ENCODE data around the gene H19.

Gene H19

DNA sequence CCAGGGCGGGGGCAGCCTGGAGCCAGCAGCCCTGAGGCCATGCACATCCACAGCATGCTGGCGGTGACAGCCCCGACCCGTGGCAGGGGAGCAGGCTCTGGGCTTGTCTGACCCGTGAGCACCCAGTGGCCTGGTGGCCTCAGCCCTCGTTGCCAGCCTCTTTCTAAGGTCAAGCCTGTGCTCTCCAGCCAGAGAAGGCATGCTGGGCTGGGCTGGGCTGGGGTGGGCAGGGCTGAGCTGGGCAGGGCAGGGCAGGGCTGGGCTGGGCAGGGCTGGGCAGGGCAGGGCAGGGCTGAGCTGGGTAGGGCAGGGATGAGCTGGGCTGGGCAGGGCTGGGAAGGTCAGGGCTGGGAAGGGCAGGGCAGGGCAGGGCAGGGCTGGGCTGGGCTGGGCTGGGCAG lies 10.6 kb downstream of the H19 start:
- no peak for DNase-seq
- intact Hi-C loops (cut with DNase I), result no loop called here

DNA sequence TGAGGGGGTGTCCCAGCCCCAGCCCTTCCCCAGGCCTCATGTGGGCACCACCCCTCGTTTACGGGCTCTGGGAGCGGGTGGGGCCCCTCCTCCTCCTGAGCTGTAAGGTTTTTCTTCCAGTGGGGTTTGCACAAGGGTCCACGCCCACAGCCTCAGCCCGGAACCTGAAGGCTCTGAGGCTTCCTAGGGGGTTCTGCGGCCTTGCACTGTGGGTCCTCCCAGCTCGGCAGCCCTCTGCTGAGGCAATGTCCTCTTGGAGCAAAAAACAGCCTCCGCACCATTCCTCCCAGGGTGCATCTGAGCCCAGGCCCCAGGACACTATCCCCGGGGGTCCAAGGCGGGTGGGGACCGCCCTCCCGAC lies 14.1 kb downstream of the H19 start:
- peak in 3 of 10 donors; percentile 12 to 57 (median 22) for DNase-seq
- intact Hi-C loops (cut with DNase I), result no loop called here

DNA sequence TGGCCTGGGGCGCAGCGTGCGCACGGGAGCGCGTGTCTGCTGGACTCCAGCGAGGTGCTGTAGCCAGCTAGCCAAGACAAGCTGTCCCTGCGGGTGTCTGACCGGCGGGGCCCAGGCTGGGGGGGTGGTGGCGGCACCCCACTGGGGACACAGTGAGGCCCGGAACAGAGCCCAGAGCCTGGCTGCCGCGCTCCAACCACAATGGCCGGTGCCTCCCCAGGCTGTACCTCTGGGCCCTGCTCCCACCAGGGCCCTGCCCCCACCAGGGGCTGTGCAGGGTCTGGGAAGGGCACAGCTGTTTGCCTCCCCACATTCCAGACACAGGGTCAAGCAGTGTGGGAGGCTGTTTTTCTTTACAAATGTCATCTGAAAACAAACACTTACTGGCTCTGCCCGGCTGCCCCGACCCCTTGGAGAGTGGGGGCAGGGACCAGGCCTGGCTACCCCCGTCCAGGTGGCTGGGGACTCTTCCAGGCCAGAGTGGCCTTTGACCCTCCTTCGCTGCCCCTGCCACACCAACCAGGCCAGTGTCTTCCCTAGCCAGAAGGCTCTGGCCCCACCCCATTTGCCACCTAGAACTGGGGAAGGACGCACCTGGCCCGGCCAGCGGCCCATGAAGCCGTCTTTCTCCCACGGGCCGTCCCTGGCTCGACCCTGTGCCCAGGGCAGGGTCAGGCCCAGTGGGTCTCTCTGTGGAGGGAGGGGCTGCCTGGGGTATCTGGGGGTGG lies 14.6 kb downstream of the H19 start:
- no peak for DNase-seq
- intact Hi-C loops (cut with DNase I), result no loop called here

DNA sequence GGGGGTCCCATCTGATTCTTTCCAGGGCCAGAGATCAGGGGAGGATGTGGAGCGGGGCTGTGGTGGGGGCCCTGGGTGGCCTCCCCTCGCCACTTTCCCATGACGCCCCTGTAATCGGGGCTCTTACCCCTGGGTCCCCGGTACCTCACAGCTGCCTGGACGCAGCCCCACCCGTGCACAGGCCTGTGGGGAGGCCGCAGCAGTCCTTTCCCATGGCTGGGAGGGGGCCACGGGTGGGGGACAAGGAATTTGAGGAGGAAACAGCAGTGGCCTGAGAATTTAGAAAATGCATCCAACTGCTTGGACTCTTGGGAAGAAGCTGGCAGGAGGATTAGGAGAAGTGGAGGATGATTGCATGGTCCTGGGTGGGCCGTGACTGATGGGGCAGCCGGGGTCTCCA lies 18.0 kb downstream of the H19 start:
- peak in 1 of 10 donors; percentile 16 for DNase-seq
- intact Hi-C loops (cut with DNase I), result no loop called here

DNA sequence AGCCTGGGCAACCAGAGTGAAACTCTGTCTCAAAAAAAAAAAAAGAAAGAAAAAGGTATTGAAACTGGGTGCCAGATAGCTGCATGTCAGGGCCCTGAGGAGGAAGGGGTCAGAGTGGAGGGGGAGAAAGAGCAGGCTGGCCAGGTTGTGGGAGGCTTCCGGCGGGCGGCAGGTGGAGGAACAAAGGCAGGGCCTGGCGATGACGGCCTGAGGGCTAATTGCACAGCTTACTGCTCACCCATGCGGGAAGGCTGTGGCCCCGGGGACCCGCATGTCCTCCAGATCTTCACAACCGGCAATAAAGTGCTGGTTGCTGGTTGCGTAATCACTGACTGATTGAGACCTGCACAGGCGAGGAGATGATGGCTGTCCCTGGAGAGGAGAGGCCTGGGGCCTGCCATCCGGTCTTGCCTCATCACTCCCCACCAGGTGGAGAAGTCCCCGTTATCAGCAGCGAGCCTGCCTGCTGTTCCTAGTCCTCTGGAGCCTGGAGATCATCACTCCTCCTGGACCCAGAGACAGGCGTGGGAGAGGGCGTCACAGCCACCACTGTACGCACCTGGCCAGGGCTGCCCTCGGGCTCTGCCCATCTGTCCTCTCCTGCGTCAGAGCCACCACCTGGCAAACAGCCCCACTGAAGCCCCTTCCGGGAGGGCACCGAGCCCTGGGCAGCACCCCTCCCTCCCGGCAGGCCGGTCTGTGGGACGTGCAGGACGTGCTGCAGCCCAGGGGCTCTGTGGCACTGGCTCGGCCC lies 18.7 kb downstream of the H19 start:
- intact Hi-C loops (cut with DNase I), result no loop called here
- DNase-seq, result peak in 1 of 10 donors; percentile 16

DNA sequence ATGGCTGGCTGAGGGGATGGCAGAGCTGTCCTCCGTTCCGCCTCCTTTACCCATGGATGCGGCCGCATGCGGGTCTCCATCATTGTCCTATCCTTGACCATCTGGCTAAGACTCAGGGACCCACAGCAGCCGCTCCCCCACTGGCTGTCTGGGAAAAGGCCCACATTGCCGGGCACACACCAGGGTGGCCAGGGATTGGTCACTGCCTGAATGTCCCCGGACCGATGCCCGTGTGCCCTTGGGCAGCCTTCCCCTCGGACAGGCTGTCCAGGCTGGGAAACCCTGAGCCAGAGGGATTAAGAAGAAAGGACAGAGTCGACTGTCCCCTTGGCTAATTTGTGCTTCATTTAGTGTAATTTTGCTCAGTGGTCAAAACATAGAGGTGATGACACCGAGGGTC lies 22.5 kb downstream of the H19 start:
- intact Hi-C loops (cut with DNase I), result no loop called here
- no peak for DNase-seq

DNA sequence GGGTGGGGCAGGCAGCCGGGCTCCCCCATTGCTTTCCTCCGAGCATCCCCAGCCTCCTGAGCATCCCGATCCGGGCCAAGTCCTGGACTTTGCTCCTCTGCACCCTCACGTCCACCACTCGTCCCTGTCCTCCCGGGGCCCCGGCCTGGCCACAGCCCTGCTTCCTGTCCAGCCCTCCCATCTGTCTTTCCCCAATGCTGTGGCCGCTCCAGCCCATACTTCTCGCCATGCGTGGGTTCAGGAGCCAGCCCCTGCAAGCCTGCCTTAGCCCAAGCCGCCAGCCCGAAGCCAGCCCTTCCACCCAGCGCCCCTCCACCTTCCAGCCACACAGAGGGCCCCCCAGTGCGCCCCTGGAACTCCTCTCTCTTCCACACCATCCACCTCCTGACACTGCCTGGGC lies 26.7 kb downstream of the H19 start:
- DNase-seq, result peak in 3 of 10 donors; percentile 48 to 58 (median 52)
- intact Hi-C loops (cut with DNase I), result no loop called here

DNA sequence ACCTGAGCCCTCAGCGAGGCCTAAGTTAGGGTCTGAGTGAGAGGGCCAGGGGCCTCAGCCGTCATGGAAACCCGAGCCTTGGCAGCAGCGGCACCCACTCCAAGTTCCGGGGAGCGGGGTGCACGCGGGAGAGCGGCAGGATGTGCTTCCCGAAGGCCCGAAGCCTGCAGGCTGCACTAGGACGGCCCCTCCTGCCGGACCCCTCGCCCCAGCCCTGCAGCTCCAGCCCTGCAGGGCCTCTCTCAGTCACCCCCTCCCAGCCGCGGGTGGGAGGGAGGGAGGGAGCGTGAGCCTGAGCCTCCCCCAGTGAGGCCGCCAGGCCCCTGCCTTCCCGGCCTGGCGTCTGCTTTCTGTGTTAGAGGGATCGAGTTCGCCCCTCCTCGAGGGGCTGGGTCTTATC lies 27.9 kb downstream of the H19 start:
- intact Hi-C loops (cut with DNase I), result no loop called here
- DNase-seq, result no peak

DNA sequence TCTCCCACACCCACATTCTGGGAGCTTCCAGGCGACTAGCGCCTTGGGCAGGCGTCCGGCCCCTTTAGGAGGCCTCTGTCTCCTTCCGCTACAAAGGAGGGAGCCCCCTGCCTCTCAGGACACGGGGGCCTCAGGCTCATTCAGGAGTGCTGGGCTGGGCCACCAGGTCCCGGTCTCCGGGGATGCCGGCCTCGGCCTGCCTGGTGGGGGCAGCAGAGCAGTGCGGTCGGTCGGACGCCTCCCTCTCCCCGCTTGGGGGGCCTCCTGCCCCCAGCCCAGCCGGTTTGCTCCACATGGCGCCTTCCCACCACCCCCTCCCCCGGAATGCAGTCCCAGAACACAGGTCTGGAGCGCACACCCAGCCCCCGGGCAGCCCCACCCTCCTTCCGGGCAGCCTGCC lies 28.6 kb downstream of the H19 start:
- intact Hi-C loops (cut with DNase I), result no loop called here
- no peak for DNase-seq

DNA sequence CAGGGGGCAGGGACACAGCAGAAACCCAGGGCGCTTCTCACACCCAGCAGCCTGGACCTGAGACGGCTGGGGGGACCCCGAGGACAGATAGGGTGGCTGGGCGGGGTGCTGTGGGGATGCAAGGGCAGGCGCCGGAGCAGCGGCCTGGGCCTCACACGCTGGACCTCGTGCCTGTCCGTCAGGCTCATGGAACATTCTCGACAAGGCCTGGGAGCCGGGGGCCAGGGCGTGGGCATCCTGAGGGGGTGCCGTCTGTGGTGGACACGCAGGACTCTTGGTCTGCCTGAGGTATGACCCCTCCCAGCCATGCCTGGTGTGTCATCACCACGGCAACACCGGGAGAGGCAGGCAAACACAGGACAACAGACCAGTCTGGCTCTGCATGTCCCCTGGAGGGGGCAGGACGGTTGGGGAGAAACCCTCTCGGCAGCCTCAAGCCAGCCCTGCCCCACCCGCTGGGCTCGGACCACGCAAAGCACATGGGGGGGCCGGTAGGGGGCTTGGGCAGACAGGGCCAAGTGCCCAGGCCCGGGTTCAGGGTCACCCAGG lies 29.1 kb downstream of the H19 start:
- peak in 2 of 10 donors; percentile 12 to 35 for DNase-seq
- intact Hi-C loops (cut with DNase I), result no loop called here

DNA sequence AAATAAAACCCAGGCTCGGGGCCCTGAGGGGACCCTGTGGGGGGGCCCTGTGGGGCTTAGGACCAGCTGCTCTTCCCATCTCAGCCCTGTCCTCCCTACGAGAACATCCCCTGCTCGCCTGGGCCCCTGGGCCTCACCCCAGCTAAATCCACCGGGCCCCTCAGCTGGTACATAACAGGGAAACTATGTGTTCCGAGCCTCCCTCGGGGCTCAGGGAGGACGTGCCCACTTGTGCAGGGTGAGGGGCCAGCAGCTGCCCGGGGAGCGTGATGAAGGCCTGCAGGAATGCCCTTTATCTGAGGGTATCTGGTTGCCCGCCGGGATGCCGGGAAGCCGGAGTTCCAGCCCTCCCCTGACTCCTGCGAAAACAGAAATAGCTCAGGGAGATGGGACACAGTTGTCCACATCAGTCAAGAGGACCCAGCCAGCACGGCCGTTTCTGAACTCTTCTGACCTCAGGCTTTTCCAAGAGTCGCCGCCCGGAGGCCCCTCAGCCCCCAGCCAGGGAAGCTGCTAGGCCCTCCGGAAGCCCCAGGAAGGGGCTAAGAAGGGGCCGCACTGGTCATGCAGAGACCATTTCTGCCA lies 29.9 kb downstream of the H19 start:
- intact Hi-C loops (cut with DNase I), result no loop called here
- DNase-seq, result no peak

DNA sequence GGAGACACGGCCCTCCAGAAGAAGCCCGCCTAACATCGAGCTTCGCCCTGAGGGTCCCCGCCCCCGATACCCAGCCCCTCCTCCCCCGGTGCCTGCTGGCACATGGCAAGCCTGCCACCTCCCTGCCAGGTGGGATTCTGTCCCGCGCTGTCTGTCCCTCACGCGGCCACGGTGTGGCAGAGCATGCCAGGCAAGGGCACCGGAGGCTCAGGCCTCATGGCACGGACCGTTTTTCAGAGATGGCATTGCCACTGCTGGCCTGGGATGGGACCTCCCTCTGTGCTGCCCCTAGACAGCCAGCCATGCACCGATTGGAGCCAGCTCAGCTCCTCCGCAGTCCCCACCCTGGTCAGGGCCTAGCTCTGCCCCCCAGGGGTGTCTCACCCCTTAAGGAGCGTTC lies 31.1 kb downstream of the H19 start:
- intact Hi-C loops (cut with DNase I), result no loop called here
- DNase-seq, result peak in 1 of 10 donors; percentile 51

DNA sequence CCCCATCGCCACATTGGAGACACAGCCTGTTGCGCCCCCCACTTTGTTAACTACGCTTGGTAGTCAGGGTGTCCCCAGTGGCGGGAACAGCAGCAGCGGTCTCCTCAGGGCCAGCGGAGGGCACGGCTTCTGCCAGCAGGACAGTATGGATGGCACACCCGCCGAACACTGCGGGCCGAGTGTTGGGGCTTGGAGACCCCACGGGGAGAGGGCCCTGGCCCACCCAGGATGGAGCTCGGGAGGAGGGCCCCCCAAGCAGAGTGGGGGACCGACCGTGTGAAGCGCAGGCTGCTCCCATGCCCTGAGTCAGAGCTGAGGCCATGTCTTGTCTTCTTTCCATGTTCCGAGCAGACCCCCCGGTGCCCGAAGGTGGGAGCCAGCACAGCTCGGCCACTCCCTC lies 32.7 kb downstream of the H19 start:
- intact Hi-C loops (cut with DNase I), result no loop called here
- peak in 1 of 10 donors; percentile 16 for DNase-seq

DNA sequence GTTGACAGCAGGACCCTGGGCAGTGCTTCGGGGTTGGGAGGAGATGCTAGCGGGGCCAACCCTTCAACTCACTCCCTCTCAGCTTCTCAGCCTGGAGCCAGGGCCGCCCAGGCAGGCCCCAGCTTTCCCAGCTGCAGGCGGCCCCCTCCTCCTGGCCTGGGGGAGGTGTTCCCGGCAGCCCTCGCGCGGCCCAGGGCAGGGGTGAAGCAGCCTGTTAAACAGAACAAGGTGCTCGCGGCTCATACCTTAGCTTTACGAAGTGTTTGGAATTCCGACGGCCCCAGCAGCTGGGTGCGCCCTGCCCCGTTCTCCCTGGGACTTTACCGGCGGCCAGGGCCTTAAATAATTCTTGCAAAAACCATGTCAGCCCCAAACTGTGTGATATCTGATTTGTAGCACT lies 33.3 kb downstream of the H19 start:
- intact Hi-C loops (cut with DNase I), result no loop called here
- DNase-seq, result no peak

DNA sequence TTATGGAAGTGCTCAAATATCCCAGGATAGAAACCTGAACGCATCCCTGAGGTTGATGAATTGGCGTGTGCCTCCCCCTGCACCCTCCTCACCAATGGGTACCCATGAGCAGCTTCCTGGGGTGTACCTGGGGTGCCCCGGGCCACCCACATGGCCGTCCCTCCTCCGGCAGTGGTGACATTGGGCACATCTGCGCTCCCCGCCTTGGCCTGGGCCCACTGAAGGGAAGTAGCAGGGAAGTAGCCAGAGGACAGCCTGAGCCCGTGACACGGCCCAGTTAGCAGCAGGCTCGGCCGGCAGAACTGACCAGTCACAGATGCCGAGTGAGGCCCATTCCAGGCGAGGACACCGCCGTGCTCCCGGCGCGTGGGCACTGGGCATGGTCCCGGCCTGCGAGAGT lies 33.8 kb downstream of the H19 start:
- intact Hi-C loops (cut with DNase I), result no loop called here
- peak in 2 of 10 donors; percentile 52 to 61 for DNase-seq

DNA sequence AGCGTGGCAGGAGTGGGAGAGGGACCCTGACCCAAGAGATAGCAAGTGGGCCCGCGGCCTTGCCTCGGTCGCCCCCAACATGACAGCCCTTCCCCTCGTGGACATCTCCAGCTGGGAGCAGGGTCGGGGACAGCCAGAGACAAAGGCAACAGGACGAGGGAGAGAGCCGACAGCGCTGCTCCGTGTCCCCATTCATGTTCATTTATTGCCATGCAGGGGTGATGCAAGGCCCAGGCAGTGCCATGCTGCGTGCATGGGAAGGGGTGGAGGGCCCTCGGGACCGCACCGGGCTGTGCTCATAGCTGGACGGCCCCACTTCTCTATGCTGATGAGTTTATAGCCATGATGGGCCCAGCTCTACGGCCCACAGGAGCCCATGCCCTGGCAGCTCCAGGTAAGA lies 37.9 kb downstream of the H19 start:
- intact Hi-C loops (cut with DNase I), result no loop called here
- DNase-seq, result no peak

DNA sequence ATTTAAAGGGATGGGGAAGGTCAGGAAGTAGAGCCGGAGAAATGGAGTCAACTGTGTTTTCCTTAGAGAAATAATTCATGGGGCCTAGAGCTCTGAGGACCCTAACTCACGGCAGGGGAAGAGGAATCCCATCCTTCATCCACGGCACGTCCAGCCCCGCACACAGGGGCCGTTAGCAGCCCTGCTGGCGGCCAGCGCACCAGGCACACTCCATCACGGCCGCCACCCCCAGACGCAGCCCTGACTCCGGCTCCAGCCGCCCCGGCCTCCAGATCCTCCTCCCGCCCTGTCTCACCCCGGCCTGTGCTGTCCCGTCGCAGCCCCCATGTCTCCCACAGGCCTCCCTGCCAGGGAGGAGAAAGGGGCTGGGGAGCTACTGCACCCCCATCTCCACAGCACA lies 39.3 kb downstream of the H19 start:
- intact Hi-C loops (cut with DNase I), result no loop called here
- no peak for DNase-seq

DNA sequence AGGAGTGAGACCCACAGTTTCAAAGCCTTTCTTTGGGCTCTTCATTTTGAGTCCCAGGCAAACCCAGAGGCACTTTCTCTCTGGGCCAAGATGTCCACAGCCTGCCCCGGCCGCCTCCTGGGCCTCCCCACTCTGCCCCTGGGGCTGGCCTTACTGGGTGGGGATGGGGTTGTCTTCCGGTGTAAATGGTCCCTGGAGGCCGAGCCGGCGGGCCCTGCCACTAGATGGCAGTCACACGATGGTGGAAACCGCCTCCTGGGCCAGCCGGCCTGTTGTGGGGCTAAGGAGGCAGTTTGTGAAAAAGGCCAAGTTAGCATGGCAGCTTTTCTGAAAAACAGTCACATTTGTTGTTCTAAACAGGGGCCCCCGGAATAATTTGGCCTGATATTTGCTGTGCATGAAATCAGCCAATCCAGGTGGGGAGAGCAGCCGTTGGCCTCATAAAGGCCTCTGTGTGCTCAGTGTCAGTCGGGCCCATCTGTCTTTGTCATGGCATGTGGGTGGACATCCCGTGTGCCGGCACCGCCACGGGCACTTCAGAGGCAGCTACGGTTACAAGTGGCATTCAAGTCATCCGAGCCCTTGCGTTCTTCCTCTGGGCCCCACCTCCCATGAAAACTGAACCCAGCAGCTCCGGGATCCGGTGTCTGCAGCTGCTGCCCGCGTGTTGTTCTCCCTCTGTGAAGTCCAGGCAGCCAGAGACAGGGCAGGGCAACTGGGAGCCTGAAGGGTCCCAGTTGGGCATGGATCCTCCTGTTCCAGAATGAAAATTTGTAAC lies 44.0 kb downstream of the H19 start:
- intact Hi-C loops (cut with DNase I), result no loop called here
- DNase-seq, result peak in 1 of 10 donors; percentile 18

DNA sequence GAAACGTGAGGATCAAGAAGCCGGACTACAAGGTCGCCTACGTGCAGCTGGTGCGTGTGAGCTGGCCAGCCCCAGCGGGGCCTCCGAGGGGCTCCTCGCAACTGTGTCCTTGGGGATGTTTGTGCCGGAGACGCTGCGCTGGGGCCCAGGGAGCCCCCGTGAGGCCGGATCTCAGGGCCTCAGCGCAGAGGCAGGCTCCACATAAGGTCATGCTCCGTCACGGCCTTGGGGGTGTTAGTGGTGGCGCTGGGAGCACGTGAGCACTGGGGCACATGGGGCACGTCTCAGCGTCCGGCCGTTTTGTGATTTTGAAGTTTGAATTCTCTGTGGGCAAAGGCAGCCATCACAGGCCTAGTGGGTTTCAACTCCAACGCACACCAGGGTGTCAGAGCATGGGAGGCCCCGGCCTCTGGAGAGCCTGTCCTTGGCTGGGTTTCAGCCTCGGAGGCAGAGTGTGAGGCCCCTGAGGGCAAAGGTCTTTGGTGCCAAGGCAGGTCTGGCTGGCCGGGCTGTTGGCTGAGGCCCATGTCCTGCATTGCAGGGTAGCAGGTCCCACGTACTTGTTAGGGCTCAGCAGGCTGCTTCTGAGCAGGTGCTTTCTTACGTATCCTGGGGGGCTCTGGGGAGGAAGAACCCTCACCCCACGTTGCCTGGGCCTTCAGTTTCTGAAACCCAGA lies 44.7 kb downstream of the H19 start:
- peak in 2 of 10 donors; percentile 24 to 30 for DNase-seq
- intact Hi-C loops (cut with DNase I), result no loop called here

DNA sequence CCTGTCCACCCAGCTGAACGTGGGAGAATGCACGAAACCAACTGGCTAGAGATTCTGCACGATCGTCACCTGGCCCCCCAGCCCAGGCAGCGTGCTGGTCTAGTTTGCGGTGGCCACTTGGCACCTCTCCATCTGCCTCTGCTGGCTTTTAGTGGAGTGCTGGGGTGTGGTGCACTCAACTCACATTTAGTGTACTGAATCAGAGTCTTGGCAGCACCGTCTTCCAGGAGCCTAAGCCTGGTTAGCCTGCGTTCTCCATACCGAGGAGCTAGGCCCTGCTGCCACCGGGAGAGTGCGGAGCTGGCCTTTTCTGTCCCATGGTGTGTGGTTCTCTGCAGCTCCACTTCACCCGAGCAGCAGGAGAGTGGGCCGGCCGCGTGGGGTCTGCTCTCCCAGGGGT lies 47.7 kb downstream of the H19 start:
- intact Hi-C loops (cut with DNase I), result no loop called here
- DNase-seq, result no peak
